ENCODE results near the gene PKHD1.
"Not testable (repeated sequence)": the region's sequence is repeated elsewhere in the genome, so short reads cannot be mapped to it uniquely, and the experiment has no call there.

The PKHD1 gene

GRCh38 chr6:51928320-51928719, 159.1 kb downstream of the PKHD1 start:
- no peak for DNase-seq (ENCODE audit: low spot score)

GRCh38 chr6:51927450-51927849, 160.0 kb downstream of the PKHD1 start:
- no peak for DNase-seq (ENCODE audit: low spot score)

- DNase-seq (ENCODE audit: low spot score) = no peak
These were observed 161.3 kb downstream of the PKHD1 start for GRCh38 chr6:51926125-51926524.

- not testable (repeated sequence) for DNase-seq (ENCODE audit: low spot score)
These were observed 164.9 kb downstream of the PKHD1 start for GRCh38 chr6:51922479-51922878.

GRCh38 chr6:51918347-51918746, 169.1 kb downstream of the PKHD1 start:
- DNase-seq (ENCODE audit: low spot score) = not testable (repeated sequence)

- DNase-seq (ENCODE audit: low spot score) = no peak
These were observed 172.3 kb downstream of the PKHD1 start for GRCh38 chr6:51915098-51915497.

- DNase-seq (ENCODE audit: low spot score) = no peak
These were observed 174.1 kb downstream of the PKHD1 start for GRCh38 chr6:51913265-51913664.

GRCh38 chr6:51910851-51911250, 176.6 kb downstream of the PKHD1 start:
- no peak for DNase-seq (ENCODE audit: low spot score)

- no peak for DNase-seq (ENCODE audit: low spot score)
These were observed 179.2 kb downstream of the PKHD1 start for GRCh38 chr6:51908243-51908642.

- no peak for DNase-seq (ENCODE audit: low spot score)
These were observed 185.3 kb downstream of the PKHD1 start for GRCh38 chr6:51901766-51902764.

- DNase-seq (ENCODE audit: low spot score) = no peak
These were observed 194.0 kb downstream of the PKHD1 start for GRCh38 chr6:51893366-51893765.

- no peak for DNase-seq (ENCODE audit: low spot score)
These were observed 194.7 kb downstream of the PKHD1 start for GRCh38 chr6:51892750-51893149.

GRCh38 chr6:51892339-51892738, 195.1 kb downstream of the PKHD1 start:
- no peak for DNase-seq (ENCODE audit: low spot score)

GRCh38 chr6:51891784-51892183, 195.6 kb downstream of the PKHD1 start:
- DNase-seq (ENCODE audit: low spot score) = no peak

GRCh38 chr6:51887859-51888258, 199.6 kb downstream of the PKHD1 start:
- DNase-seq (ENCODE audit: low spot score) = no peak

GRCh38 chr6:51885957-51886356, 201.5 kb downstream of the PKHD1 start:
- no peak for DNase-seq (ENCODE audit: low spot score)

- DNase-seq (ENCODE audit: low spot score) = no peak
These were observed 218.6 kb downstream of the PKHD1 start for GRCh38 chr6:51868591-51869355.

- no peak for DNase-seq (ENCODE audit: low spot score)
These were observed 220.5 kb downstream of the PKHD1 start for GRCh38 chr6:51866867-51867266.

GRCh38 chr6:51865996-51866395, 221.4 kb downstream of the PKHD1 start:
- no peak for DNase-seq (ENCODE audit: low spot score)

- no peak for DNase-seq (ENCODE audit: low spot score)
These were observed 222.2 kb downstream of the PKHD1 start for GRCh38 chr6:51865176-51865575.

GRCh38 chr6:51857134-51857533, 230.3 kb downstream of the PKHD1 start:
- DNase-seq (ENCODE audit: low spot score) = no peak

- DNase-seq (ENCODE audit: low spot score) = no peak
These were observed 230.9 kb downstream of the PKHD1 start for GRCh38 chr6:51856508-51856907.

Data from hematopoietic multipotent progenitor cell treated with erythropoietin and hydrocortisone succinate and interleukin-3 and kit ligand, for 15 days (in vitro differentiated cells).